ENCODE data around the gene CFAP45. TPM values are rescaled to one million over a fixed set of nuclear protein-coding genes. Genes with fewer than 3 reads are reported as not detected.

The CFAP45 gene
- total and polyA plus RNA-seq, 2 donors (not counting 1 experiment from before 2014, with no cell fraction given) = 1.3 to 2.4 TPM

DNA sequence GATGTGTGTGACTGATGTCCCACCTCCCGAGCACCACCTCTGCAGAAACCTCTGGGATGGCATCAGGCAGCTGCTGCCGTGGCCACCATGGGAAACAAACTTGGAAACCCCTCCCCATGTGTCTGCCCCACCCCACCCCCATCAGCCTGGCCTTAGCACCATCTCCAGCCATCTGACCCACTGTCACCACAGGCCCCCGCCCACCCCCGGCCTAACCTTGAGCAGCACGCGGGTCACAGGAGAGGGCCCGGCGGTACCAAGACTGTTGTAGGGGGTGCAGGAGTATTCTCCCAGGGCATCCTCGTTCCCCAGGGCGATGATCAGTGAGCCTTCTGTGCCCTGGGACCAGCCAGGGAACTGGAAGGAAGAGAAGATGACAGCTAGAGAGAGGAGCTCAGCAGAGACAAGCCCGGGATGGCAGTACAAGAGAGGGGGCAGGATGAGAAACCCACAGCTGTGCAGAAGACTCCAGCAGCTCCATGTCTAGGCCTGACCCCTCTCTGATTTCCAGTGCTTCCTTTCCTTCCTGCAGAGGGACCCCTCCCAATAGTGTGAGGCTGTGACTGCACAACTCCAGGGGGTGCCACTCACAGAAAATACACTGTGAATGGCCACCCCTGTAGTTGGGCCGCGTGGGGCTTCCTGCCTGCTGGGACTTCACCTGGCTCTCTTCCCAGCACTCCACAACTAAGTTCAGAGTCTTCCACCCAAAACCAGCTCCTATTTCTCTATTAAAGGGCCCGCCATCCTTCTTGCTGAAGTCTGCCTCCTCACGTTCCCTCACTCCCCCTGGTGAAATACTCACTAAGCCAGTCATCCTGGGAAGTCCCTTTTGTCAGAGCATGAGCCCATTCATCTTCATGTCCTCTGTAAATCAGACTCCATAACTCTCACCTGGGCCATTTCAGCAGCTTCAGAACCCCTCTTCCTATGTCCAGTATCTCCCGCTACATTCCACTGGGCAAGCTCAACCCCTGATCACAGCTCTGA, 32.6 kb upstream of the CFAP45 start:
- Histone ChIP-seq H2AFZ (ENCODE audit: insufficient read depth, low read depth, low read length, poor library complexity, severe bottlenecking) (no peak overlapping the region), H3K27me3 (replicated peaks in 1 of 4; ENCODE audit: control extremely low read depth in 1 of 4, control insufficient read depth in 3 of 4, insufficient read depth in 4 of 4, low read length in 3 of 4) (no peaks in the 10 kb centered on the region), H3K4me1 (ENCODE audit: control insufficient read depth in 2 of 2, insufficient read depth in 2 of 2, low read length in 2 of 2) (peaks cover 19 to 23% of the 10 kb centered on the region in 2 donors), H4K20me1 (ENCODE audit: control insufficient read depth, insufficient read depth, low read length, poor library complexity, severe bottlenecking) (no peaks in the 10 kb centered on the region), H3K27ac (ENCODE audit: low read length in 2 of 2) (no peak overlapping the region), H3K9ac (ENCODE audit: low read length) (no peak overlapping the region), H3K4me3 (ENCODE audit: control extremely low read depth in 1 of 5, extremely low read depth in 1 of 5, insufficient read depth in 1 of 5, low read depth in 2 of 5, low read length in 4 of 5) (no peak overlapping the region), H3K36me3 (replicated peaks in 1 of 2; ENCODE audit: control extremely low read depth in 1 of 2, control insufficient read depth in 1 of 2, extremely low read depth in 1 of 2, insufficient read depth in 2 of 2, low read length in 1 of 2) (no peaks in the 10 kb centered on the region), H3K9me3 (ENCODE audit: control extremely low read depth in 1 of 3, control insufficient read depth in 2 of 3, insufficient read depth in 1 of 3, low read length in 2 of 3) (peaks cover 0 to 4% (median 0%) of the 10 kb centered on the region in 3 donors), H3K79me2 (ENCODE audit: control insufficient read depth, insufficient read depth, low read length) (peaks cover 7% of the 10 kb centered on the region), H3K4me2 (replicated peaks; ENCODE audit: low read depth, low read length, poor library complexity, severe bottlenecking) (no peak overlapping the region)
- no peak overlapping the region for H3K27ac Mint-ChIP-seq
- intact Hi-C loops (cut with micrococcal nuclease) = no loop called here
- ATAC-seq (ENCODE audit: low read depth) = no peak
- H3K27me3 Mint-ChIP-seq = peaks cover 7% of the 10 kb centered on the region
- peaks cover 22% of the 10 kb centered on the region for H3K4me1 Mint-ChIP-seq
- WGBS (ENCODE audit: insufficient coverage) = 87% methylated on average over 9 of the region's 16 CpGs
- H3K4me3 Mint-ChIP-seq = no peak overlapping the region
- TF ChIP-seq EZH2 (IDR thresholded peaks at IDR 0.05; ENCODE audit: borderline replicate concordance, insufficient read depth, low read depth, low read length, poor library complexity, severe bottlenecking) = no peak
- peak; percentile 14 for DNase-seq
- POLR2A ChIA-PET = no interaction called here
- no peaks in the 10 kb centered on the region for H3K9me3 Mint-ChIP-seq (ENCODE audit: insufficient read depth)
- CTCF ChIA-PET = interaction anchor here (1.2 to 10.7 kb wide), 7 partner anchors 9 to 134 kb away, joined by 3 to 177 read pairs (median 19); partner anchors contain the start of gene TAGLN2

DNA sequence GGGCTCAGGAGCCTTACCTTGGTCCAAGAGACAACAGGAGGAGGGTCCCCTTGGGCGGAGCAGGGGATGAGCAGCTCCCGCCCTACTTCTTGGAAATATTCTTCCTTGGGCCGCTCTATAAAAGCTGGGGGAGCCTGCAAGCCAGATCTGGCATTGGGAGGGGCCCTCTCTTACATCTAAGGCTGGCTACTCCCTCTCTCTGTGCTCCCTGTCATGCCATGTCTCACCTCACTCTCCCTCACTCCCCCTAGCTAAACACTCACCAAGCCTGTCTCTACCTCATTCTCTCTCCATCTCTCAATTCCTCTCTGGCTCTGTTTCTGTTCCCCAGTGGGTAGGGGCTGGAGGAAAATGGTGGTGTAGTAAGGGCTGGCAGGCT, 31.8 kb upstream of the CFAP45 start:
- peaks cover 15% of the 10 kb centered on the region for H3K79me2 ChIP-seq (ENCODE audit: control insufficient read depth, insufficient read depth, low read length)
- H3K27me3 ChIP-seq (replicated peaks in 1 of 4; ENCODE audit: control extremely low read depth in 1 of 4, control insufficient read depth in 3 of 4, insufficient read depth in 4 of 4, low read length in 3 of 4) = no peaks in the 10 kb centered on the region
- Mint-ChIP-seq H3K4me3 (no peak overlapping the region), H3K4me1 (peaks cover 16% of the 10 kb centered on the region), H3K27ac (no peak overlapping the region), H3K27me3 (peaks cover 7% of the 10 kb centered on the region), H3K9me3 (ENCODE audit: insufficient read depth) (no peaks in the 10 kb centered on the region)
- no peak overlapping the region for H2AFZ ChIP-seq (ENCODE audit: insufficient read depth, low read depth, low read length, poor library complexity, severe bottlenecking)
- no peak overlapping the region for H3K4me3 ChIP-seq (ENCODE audit: control extremely low read depth in 1 of 5, extremely low read depth in 1 of 5, insufficient read depth in 1 of 5, low read depth in 2 of 5, low read length in 4 of 5)
- ATAC-seq (ENCODE audit: low read depth) (no peak), DNase-seq (no peak)
- H3K9ac ChIP-seq (ENCODE audit: low read length) = no peak overlapping the region
- WGBS (ENCODE audit: insufficient coverage) = 95% methylated on average over 3 of the region's 3 CpGs
- no peaks in the 10 kb centered on the region for H3K36me3 ChIP-seq (replicated peaks in 1 of 2; ENCODE audit: control extremely low read depth in 1 of 2, control insufficient read depth in 1 of 2, extremely low read depth in 1 of 2, insufficient read depth in 2 of 2, low read length in 1 of 2)
- ChIA-PET POLR2A (no interaction called here), CTCF (interaction anchor here (1.8 to 10.7 kb wide), 2 partner anchors 9 to 73 kb away, joined by 3 to 177 read pairs; no protein-coding TSS in a partner anchor)
- intact Hi-C loops (cut with micrococcal nuclease) = no loop called here
- no peak overlapping the region for H3K4me2 ChIP-seq (replicated peaks; ENCODE audit: low read depth, low read length, poor library complexity, severe bottlenecking)
- no peaks in the 10 kb centered on the region for H4K20me1 ChIP-seq (ENCODE audit: control insufficient read depth, insufficient read depth, low read length, poor library complexity, severe bottlenecking)
- TF ChIP-seq CTCF (IDR thresholded peaks at IDR 0.05) (no peak), EZH2 (IDR thresholded peaks at IDR 0.05; ENCODE audit: borderline replicate concordance, insufficient read depth, low read depth, low read length, poor library complexity, severe bottlenecking) (no peak)
- no peak overlapping the region for H3K27ac ChIP-seq (ENCODE audit: low read length in 2 of 2)
- peaks cover 0 to 2% (median 0%) of the 10 kb centered on the region in 3 donors for H3K9me3 ChIP-seq (ENCODE audit: control extremely low read depth in 1 of 3, control insufficient read depth in 2 of 3, insufficient read depth in 1 of 3, low read length in 2 of 3)
- H3K4me1 ChIP-seq (ENCODE audit: control insufficient read depth in 2 of 2, insufficient read depth in 2 of 2, low read length in 2 of 2) = peaks cover 11 to 15% of the 10 kb centered on the region in 2 donors
